Liver (tissue), 9 donors: Measurements from ENCODE around the gene C10orf95. TPM values are rescaled to one million over a fixed set of nuclear protein-coding genes. Genes with fewer than 3 reads are reported as not detected.

ENCODE experiments used
- DNase-seq: peaks from one replicate; pipeline ENCODE4 v3.0.0-alpha.2; 2017; ENCODE audit warnings: low spot score
- H3K27ac ChIP-seq, 2 donors: one replicate each; pipeline ENCODE4 v1.7.0; 2013; ENCODE audit warnings: inconsistent platforms in 2 of 2, low read length in 2 of 2, control low read depth in 1 of 2, low read depth in 1 of 2, mild to moderate bottlenecking in 1 of 2
- H3K27me3 ChIP-seq, 4 donors: one replicate each; pipeline versions ENCODE4 v1.6.1 to v1.7.0; 2013; ENCODE audit warnings: low read length in 3 of 4, inconsistent platforms in 1 of 4, mild to moderate bottlenecking in 1 of 4, moderate library complexity in 1 of 4; ENCODE audit not compliant: control insufficient read depth in 4 of 4, insufficient read depth in 4 of 4
- H3K36me3 ChIP-seq, 4 donors: one replicate each; pipeline versions ENCODE4 v1.6.1 to v1.7.0; 2013; ENCODE audit warnings: low read length in 3 of 4, mild to moderate bottlenecking in 3 of 4, low read depth in 1 of 4, moderate library complexity in 1 of 4; ENCODE audit not compliant: control insufficient read depth in 4 of 4, insufficient read depth in 3 of 4
- H3K4me1 ChIP-seq, 4 donors: one replicate each; pipeline versions ENCODE4 v1.6.1 to v1.7.0; 2013; ENCODE audit warnings: low read length in 3 of 4, mild to moderate bottlenecking in 3 of 4, moderate library complexity in 1 of 4; ENCODE audit not compliant: control insufficient read depth in 4 of 4, insufficient read depth in 4 of 4
- H3K4me3 ChIP-seq, 3 donors: one replicate each; pipeline versions ENCODE4 v1.6.1 to v1.7.0; 2013; ENCODE audit warnings: low read length in 3 of 3, control low read depth in 1 of 3, low read depth in 1 of 3, mild to moderate bottlenecking in 1 of 3
- H3K9ac ChIP-seq, 2 donors: one replicate each; pipeline ENCODE4 v1.7.0; 2013; ENCODE audit warnings: low read length in 2 of 2, mild to moderate bottlenecking in 2 of 2, moderate library complexity in 2 of 2, control low read depth in 1 of 2, low read depth in 1 of 2
- H3K9me3 ChIP-seq, 4 donors: one replicate each; pipeline versions ENCODE4 v1.6.1 to v1.7.0; 2013; ENCODE audit warnings: low read length in 3 of 4; ENCODE audit not compliant: control insufficient read depth in 4 of 4
- CTCF ChIP-seq: fragments of 150-350 bp; IDR thresholded peaks from 2 replicates; pipeline ENCODE4 v1.5.1; 2017; ENCODE audit warnings: improper control_type of control experiment, low read depth, low read length; ENCODE audit not compliant: missing input control
- FOXA1 ChIP-seq: IDR thresholded peaks from 2 replicates; pipeline ENCODE4 v1.6.1; 2016; ENCODE audit warnings: antibody characterized with exemption
- FOXA2 ChIP-seq: IDR thresholded peaks from 2 replicates; pipeline ENCODE4 v1.6.1; 2016; ENCODE audit warnings: antibody characterized with exemption
- GABPA ChIP-seq, 2 donors: IDR thresholded peaks in 1 of 2; conservative IDR thresholded peaks in 1 of 2; 2 replicates each; pipeline ENCODE4 v1.6.1; 2016; ENCODE audit warnings: antibody characterized with exemption in 2 of 2, mild to moderate bottlenecking in 1 of 2, moderate library complexity in 1 of 2
- HNF4G ChIP-seq: IDR thresholded peaks from 2 replicates; pipeline ENCODE4 v1.6.1; 2016; ENCODE audit warnings: antibody characterized with exemption
- JUND ChIP-seq, 2 donors: IDR thresholded peaks; 2 replicates each; pipeline ENCODE4 v1.6.1; 2016; ENCODE audit warnings: antibody characterized with exemption in 2 of 2
- RAD21 ChIP-seq, 2 donors: IDR thresholded peaks; 2 replicates each; pipeline ENCODE4 v1.6.1; 2016; ENCODE audit warnings: antibody characterized with exemption in 2 of 2, mild to moderate bottlenecking in 2 of 2
- REST ChIP-seq: IDR thresholded peaks from 2 replicates; pipeline ENCODE4 v1.6.1; 2016; ENCODE audit warnings: antibody characterized with exemption, mild to moderate bottlenecking
- SP1 ChIP-seq: IDR thresholded peaks from 2 replicates; pipeline ENCODE4 v1.6.1; 2018; ENCODE audit warnings: antibody characterized with exemption, mild to moderate bottlenecking
- TAF1 ChIP-seq: conservative IDR thresholded peaks from 2 replicates; pipeline ENCODE4 v1.6.1; 2016; ENCODE audit warnings: antibody characterized with exemption, mild to moderate bottlenecking
- ZBTB33 ChIP-seq: IDR thresholded peaks from 2 replicates; pipeline ENCODE4 v1.6.1; 2016; ENCODE audit warnings: antibody characterized with exemption
- whole genome bisulfite sequencing: extraction: QIAGEN DNeasy Blood & Tissue Kit; methylation state at CpG from one replicate; pipeline ENCODE4 v1.1.7; 2013; 5-methylcytosine and 5-hydroxymethylcytosine counted together
- polyA plus RNA-seq, 2 donors: library from polyadenylated mRNA; stranded (reverse) in 1 of 2; unstranded in 1 of 2; fragments of 200-250 nt in 1 of 2; fragments of >200 nt in 1 of 2; fragmentation: Nextera tagmentation in 1 of 2; extraction: Ambion mirVana in 1 of 2; gene quantifications; one replicate each; pipeline versions ENCODE4 v1.2.1 to v1.2.3, GENCODE V29; 2013 to 2015
- total RNA-seq, 2 donors: library from RNA; depleted of rRNA; stranded (reverse); fragments of >200 nt; gene quantifications; one replicate each; pipeline ENCODE4 v1.2.3, GENCODE V29; 2014
- donor health status: healthy.
- donor health status: healthy.
- donor health status: healthy.
- donor health status: healthy.
- donor health status: healthy.

C10orf95 gene
- total and polyA plus RNA-seq, 4 donors = 0.09 to 0.24 TPM; not detected in 2

- DNase-seq = peak; percentile 77
- H3K9me3 ChIP-seq = no peaks in the 10 kb centered on the region
- H3K27me3 ChIP-seq = no peaks in the 10 kb centered on the region
- WGBS = under 1% methylated on average over 104 of the region's 104 CpGs
- peak overlapping the region; percentile 81 for H3K27ac ChIP-seq
- TF ChIP-seq SP1 = no peak
- peak; percentile 7 for TF ChIP-seq REST
- H3K4me3 ChIP-seq = peak overlapping the region; percentile 50 to 99 (median 99)
- H3K4me1 ChIP-seq = peaks cover 4 to 27% (median 16%) of the 10 kb centered on the region in 4 donors
- peak overlapping the region; percentile 50 to 92 for H3K9ac ChIP-seq
- H3K36me3 ChIP-seq = peaks cover 0 to 4% (median 1%) of the 10 kb centered on the region in 4 donors
Observed at GRCh38 chr10:102450374-102451104, 804 bp downstream of the C10orf95 start.

GRCh38 chr10:102450124-102450373 is 1.3 kb downstream of the C10orf95 start:
- peak overlapping the region; percentile 50 to 92 for H3K9ac ChIP-seq
- H3K9me3 ChIP-seq = no peaks in the 10 kb centered on the region
- TF ChIP-seq FOXA2 = no peak
- no peak for TF ChIP-seq FOXA1
- no peak for TF ChIP-seq JUND (IDR thresholded peaks at IDR 0.05)
- TF ChIP-seq TAF1 = no peak
- TF ChIP-seq ZBTB33 = no peak
- TF ChIP-seq RAD21 (IDR thresholded peaks at IDR 0.05) = no peak
- TF ChIP-seq CTCF = no peak
- TF ChIP-seq SP1 = no peak
- TF ChIP-seq GABPA (IDR thresholded peaks at IDR 0.05 in 1 of 2, conservative IDR thresholded peaks at IDR 0.05 in 1 of 2) = no peak
- no peak for TF ChIP-seq HNF4G
- peak overlapping the region; percentile 50 to 99 (median 99) for H3K4me3 ChIP-seq
- peaks cover 4 to 27% (median 16%) of the 10 kb centered on the region in 4 donors for H3K4me1 ChIP-seq
- DNase-seq = no peak
- under 1% methylated on average over 11 of the region's 11 CpGs for WGBS
- peaks cover 0 to under 1% (median 0%) of the 10 kb centered on the region in 4 donors for H3K36me3 ChIP-seq
- H3K27ac ChIP-seq = peak overlapping the region; percentile 80 to 81
- no peaks in the 10 kb centered on the region for H3K27me3 ChIP-seq
